ENCODE measurements around the gene ATP2B2. TPM values are rescaled to one million over a fixed set of nuclear protein-coding genes. Genes with fewer than 3 reads are reported as not detected.

The ATP2B2 gene
- total and polyA plus RNA-seq, 2 donors: 0.13 to 0.53 TPM

- H3K27ac ChIP-seq (ENCODE audit: low read depth): no peak overlapping the region
- no peak overlapping the region for H3K4me3 ChIP-seq (ENCODE audit: low read depth, low read length)
- 58% methylated on average over 11 of the region's 11 CpGs for WGBS
- H3K36me3 ChIP-seq (ENCODE audit: insufficient read depth): no peaks in the 10 kb centered on the region
- no peaks in the 10 kb centered on the region for H3K4me1 ChIP-seq (ENCODE audit: insufficient read depth)
- DNase-seq (ENCODE audit: extremely low spot score): no peak
Measured at GRCh38 chr3:10374311-10374710, 131.1 kb downstream of the ATP2B2 start.

- no peak for DNase-seq (ENCODE audit: extremely low spot score)
- Histone ChIP-seq H3K27ac (ENCODE audit: low read depth) (no peak overlapping the region), H3K4me1 (ENCODE audit: insufficient read depth) (no peaks in the 10 kb centered on the region), H3K36me3 (ENCODE audit: insufficient read depth) (no peaks in the 10 kb centered on the region), H3K4me3 (ENCODE audit: low read depth, low read length) (no peak overlapping the region)
- WGBS: 71% methylated on average over 11 of the region's 11 CpGs
Measured at GRCh38 chr3:10373686-10374261, 131.6 kb downstream of the ATP2B2 start.

DNA sequence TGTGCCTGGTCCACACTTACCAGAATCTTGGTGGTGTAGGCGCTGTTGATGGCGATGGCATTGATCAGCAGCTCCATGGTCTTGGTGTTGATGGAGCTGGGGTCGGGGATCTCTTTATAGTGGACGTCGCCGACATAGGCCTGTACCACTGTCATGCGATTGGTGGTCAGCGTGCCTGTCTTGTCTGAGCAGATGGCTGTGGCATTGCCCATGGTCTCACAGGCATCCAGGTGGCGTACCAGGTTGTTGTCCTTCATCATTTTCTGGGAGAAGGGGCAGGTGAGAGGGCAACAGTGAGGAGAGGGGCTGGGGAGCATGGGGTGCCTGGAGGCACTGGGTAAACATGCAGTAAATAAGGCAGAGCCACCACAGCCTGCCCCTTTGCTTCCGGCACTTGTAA is 133.6 kb downstream of the ATP2B2 start:
- H3K27ac ChIP-seq (ENCODE audit: low read depth): no peak overlapping the region
- 94% methylated on average over 10 of the region's 10 CpGs for WGBS
- no peaks in the 10 kb centered on the region for H3K36me3 ChIP-seq (ENCODE audit: insufficient read depth)
- no peak overlapping the region for H3K4me3 ChIP-seq (ENCODE audit: low read depth, low read length)
- H3K4me1 ChIP-seq (ENCODE audit: insufficient read depth): no peaks in the 10 kb centered on the region
- no peak for DNase-seq (ENCODE audit: extremely low spot score)

GRCh38 chr3:10371167-10371566 is 134.2 kb downstream of the ATP2B2 start:
- no peak for DNase-seq (ENCODE audit: extremely low spot score)
- Histone ChIP-seq H3K27ac (ENCODE audit: low read depth) (no peak overlapping the region), H3K36me3 (ENCODE audit: insufficient read depth) (no peaks in the 10 kb centered on the region), H3K4me3 (ENCODE audit: low read depth, low read length) (no peak overlapping the region), H3K4me1 (ENCODE audit: insufficient read depth) (no peaks in the 10 kb centered on the region)
- 82% methylated on average over 3 of the region's 3 CpGs for WGBS

GRCh38 chr3:10370429-10370828 is 135.0 kb downstream of the ATP2B2 start:
- Histone ChIP-seq H3K27ac (ENCODE audit: low read depth) (no peak overlapping the region), H3K36me3 (ENCODE audit: insufficient read depth) (no peaks in the 10 kb centered on the region), H3K4me1 (ENCODE audit: insufficient read depth) (no peaks in the 10 kb centered on the region), H3K4me3 (ENCODE audit: low read depth, low read length) (no peak overlapping the region)
- 44% methylated on average over 10 of the region's 10 CpGs for WGBS
- no peak for DNase-seq (ENCODE audit: extremely low spot score)

DNA sequence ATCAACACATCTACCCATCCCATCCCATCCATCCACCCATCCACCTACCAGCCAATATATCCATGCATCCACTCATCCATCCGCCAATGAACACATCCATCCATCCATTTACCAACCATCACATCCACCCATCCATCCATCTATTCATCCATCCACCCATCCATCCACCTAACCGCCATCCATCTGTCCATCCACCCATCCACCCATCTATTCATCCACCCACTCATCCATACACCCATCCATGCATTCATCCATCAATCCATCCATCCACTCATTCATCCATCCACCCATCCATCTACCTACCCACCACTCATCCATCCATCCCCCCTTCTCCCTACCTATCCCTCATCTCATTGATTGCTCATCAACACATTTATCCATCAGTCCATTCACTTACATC is 136.9 kb downstream of the ATP2B2 start:
- Histone ChIP-seq H3K4me3 (ENCODE audit: low read depth, low read length) (no peak overlapping the region), H3K27ac (ENCODE audit: low read depth) (no peak overlapping the region), H3K4me1 (ENCODE audit: insufficient read depth) (no peaks in the 10 kb centered on the region), H3K36me3 (ENCODE audit: insufficient read depth) (no peaks in the 10 kb centered on the region)
- DNase-seq (ENCODE audit: extremely low spot score): no peak
- 96% methylated on average over 2 of the region's 2 CpGs for WGBS

DNA sequence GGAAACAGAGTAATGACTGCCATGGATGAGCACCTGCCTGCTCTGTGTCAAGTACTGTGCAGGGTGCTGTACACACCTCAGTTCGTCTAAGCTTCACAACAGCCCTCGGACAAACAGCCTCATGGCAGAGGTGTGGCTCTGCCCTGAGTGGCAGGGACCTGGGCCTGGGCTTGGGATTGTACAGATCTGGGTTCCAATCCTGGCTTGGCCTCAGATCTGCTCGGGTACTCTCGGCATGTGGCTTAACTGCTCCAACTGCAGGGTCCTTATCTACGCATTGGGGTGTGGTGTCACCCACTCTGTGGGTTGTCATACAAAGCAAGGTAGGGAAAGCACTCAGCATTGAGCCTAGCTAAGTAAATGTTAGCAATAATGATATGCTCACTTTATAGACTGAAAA is 137.9 kb downstream of the ATP2B2 start:
- no peak for DNase-seq (ENCODE audit: extremely low spot score)
- 90% methylated on average over 5 of the region's 5 CpGs for WGBS

GRCh38 chr3:10366651-10367101 is 138.7 kb downstream of the ATP2B2 start:
- 41% methylated on average over 7 of the region's 7 CpGs for WGBS
- DNase-seq (ENCODE audit: extremely low spot score): no peak
- H3K27ac ChIP-seq (ENCODE audit: low read depth): no peak overlapping the region

More for the DNA sequence above, 137.9 kb downstream of the ATP2B2 start:
- Histone ChIP-seq H3K4me3 (ENCODE audit: low read depth, low read length) (no peak overlapping the region), H3K27ac (ENCODE audit: low read depth) (no peak overlapping the region), H3K4me1 (ENCODE audit: insufficient read depth) (no peaks in the 10 kb centered on the region), H3K36me3 (ENCODE audit: insufficient read depth) (no peaks in the 10 kb centered on the region)

DNA sequence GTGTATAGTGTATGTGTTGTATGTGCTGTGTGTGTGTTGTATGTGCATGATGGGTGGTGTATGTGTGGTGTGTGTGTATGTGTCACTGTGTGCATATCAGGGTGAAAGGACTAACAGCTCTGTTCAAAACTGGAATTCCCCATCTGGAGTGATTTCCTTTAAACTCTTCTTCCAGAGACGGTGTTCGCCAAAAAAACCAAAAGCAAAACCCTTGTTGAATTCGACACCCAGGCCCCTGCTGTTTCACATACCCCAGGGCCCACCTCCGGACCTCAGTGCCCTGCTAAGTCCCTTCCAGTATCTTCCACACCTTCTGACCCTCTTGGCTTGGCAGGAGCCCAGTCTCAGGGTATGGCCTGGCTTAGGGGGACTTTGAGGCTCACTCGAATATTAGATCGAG is 139.6 kb downstream of the ATP2B2 start:
- no peak for DNase-seq (ENCODE audit: extremely low spot score)
- H3K4me1 ChIP-seq (ENCODE audit: insufficient read depth): no peaks in the 10 kb centered on the region
- H3K36me3 ChIP-seq (ENCODE audit: insufficient read depth): no peaks in the 10 kb centered on the region
- 69% methylated on average over 6 of the region's 6 CpGs for WGBS
- no peak overlapping the region for H3K4me3 ChIP-seq (ENCODE audit: low read depth, low read length)
- H3K27ac ChIP-seq (ENCODE audit: low read depth): no peak overlapping the region

More at GRCh38 chr3:10366651-10367101, 138.7 kb downstream of the ATP2B2 start:
- Histone ChIP-seq H3K4me3 (ENCODE audit: low read depth, low read length) (no peak overlapping the region), H3K36me3 (ENCODE audit: insufficient read depth) (no peaks in the 10 kb centered on the region), H3K4me1 (ENCODE audit: insufficient read depth) (no peaks in the 10 kb centered on the region)

GRCh38 chr3:10365316-10365715 is 140.1 kb downstream of the ATP2B2 start:
- DNase-seq (ENCODE audit: extremely low spot score): no peak
- no peak overlapping the region for H3K4me3 ChIP-seq (ENCODE audit: low read depth, low read length)
- H3K4me1 ChIP-seq (ENCODE audit: insufficient read depth): no peaks in the 10 kb centered on the region
- 77% methylated on average over 6 of the region's 6 CpGs for WGBS
- H3K27ac ChIP-seq (ENCODE audit: low read depth): no peak overlapping the region
- H3K36me3 ChIP-seq (ENCODE audit: insufficient read depth): no peaks in the 10 kb centered on the region

DNA sequence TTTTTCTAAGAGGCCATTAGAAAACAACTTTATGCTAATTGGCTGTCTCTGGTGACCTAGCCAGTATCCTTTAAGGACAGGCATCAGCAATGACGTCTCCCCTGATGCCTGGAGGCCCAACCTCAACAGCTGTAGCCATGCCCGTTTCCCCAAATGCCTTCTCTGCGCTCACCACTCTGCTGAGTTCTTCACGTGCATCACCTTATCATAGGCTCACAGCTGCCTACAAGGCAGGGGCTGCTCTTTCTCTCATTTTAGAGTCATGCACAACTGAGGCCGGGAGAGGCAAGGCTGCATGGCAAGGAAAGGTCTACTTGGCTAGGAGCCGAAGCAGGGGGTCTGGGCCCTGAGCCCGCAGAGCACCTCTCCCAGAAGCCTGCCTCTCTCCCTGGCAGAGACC is 140.6 kb downstream of the ATP2B2 start:
- H3K4me1 ChIP-seq (ENCODE audit: insufficient read depth): no peaks in the 10 kb centered on the region
- 78% methylated on average over 7 of the region's 7 CpGs for WGBS
- no peak overlapping the region for H3K27ac ChIP-seq (ENCODE audit: low read depth)
- no peak overlapping the region for H3K4me3 ChIP-seq (ENCODE audit: low read depth, low read length)
- H3K36me3 ChIP-seq (ENCODE audit: insufficient read depth): no peaks in the 10 kb centered on the region
- no peak for DNase-seq (ENCODE audit: extremely low spot score)

GRCh38 chr3:10363935-10364334 is 141.5 kb downstream of the ATP2B2 start:
- Histone ChIP-seq H3K36me3 (ENCODE audit: insufficient read depth) (no peaks in the 10 kb centered on the region), H3K4me3 (ENCODE audit: low read depth, low read length) (no peak overlapping the region), H3K4me1 (ENCODE audit: insufficient read depth) (no peaks in the 10 kb centered on the region), H3K27ac (ENCODE audit: low read depth) (no peak overlapping the region)
- DNase-seq (ENCODE audit: extremely low spot score): no peak
- 77% methylated on average over 1 of the region's 1 CpG for WGBS

- no peak for DNase-seq (ENCODE audit: extremely low spot score)
- H3K27ac ChIP-seq (ENCODE audit: low read depth): no peak overlapping the region
- H3K36me3 ChIP-seq (ENCODE audit: insufficient read depth): no peaks in the 10 kb centered on the region
- 62% methylated on average over 5 of the region's 5 CpGs for WGBS
- no peaks in the 10 kb centered on the region for H3K4me1 ChIP-seq (ENCODE audit: insufficient read depth)
- H3K4me3 ChIP-seq (ENCODE audit: low read depth, low read length): no peak overlapping the region
Measured at GRCh38 chr3:10361375-10361774, 144.0 kb downstream of the ATP2B2 start.

GRCh38 chr3:10360478-10360877 is 144.9 kb downstream of the ATP2B2 start:
- H3K4me1 ChIP-seq (ENCODE audit: insufficient read depth): no peaks in the 10 kb centered on the region
- no peak overlapping the region for H3K27ac ChIP-seq (ENCODE audit: low read depth)
- H3K4me3 ChIP-seq (ENCODE audit: low read depth, low read length): no peak overlapping the region
- no peaks in the 10 kb centered on the region for H3K36me3 ChIP-seq (ENCODE audit: insufficient read depth)
- WGBS: 90% methylated on average over 7 of the region's 7 CpGs
- DNase-seq (ENCODE audit: extremely low spot score): no peak

- no peak overlapping the region for H3K4me3 ChIP-seq (ENCODE audit: low read depth, low read length)
- no peak for DNase-seq (ENCODE audit: extremely low spot score)
- H3K27ac ChIP-seq (ENCODE audit: low read depth): no peak overlapping the region
- no peaks in the 10 kb centered on the region for H3K36me3 ChIP-seq (ENCODE audit: insufficient read depth)
- WGBS: 90% methylated on average over 19 of the region's 19 CpGs
- no peaks in the 10 kb centered on the region for H3K4me1 ChIP-seq (ENCODE audit: insufficient read depth)
Measured at GRCh38 chr3:10359761-10360161, 145.6 kb downstream of the ATP2B2 start.
